ENCODE data around the gene GPC3.
"Not testable (repeated sequence)": the region's sequence is repeated elsewhere in the genome, so short reads cannot be mapped to it uniquely, and the experiment has no call there.

GPC3 gene

GRCh38 chrX:133534172-133534571 lies 451.2 kb downstream of the GPC3 start:
- no peak for TF ChIP-seq CTCF (IDR thresholded peaks at IDR 0.05; ENCODE audit: low read depth, low read length, missing control alignments)
- no peak for DNase-seq (ENCODE audit: extremely low read depth, low read depth)

GRCh38 chrX:133533249-133533648 lies 452.1 kb downstream of the GPC3 start:
- no peak overlapping the region for H3K4me3 ChIP-seq (replicated peaks; ENCODE audit: low read depth, low read length)
- no peak for TF ChIP-seq CTCF (IDR thresholded peaks at IDR 0.05; ENCODE audit: low read depth, low read length, missing control alignments)
- no peak for DNase-seq (ENCODE audit: extremely low read depth, low read depth)

More at GRCh38 chrX:133534172-133534571, 451.2 kb downstream of the GPC3 start:
- no peak overlapping the region for H3K4me3 ChIP-seq (replicated peaks; ENCODE audit: low read depth, low read length)

- no peak for DNase-seq (ENCODE audit: extremely low read depth, low read depth)
- no peak for TF ChIP-seq CTCF (IDR thresholded peaks at IDR 0.05; ENCODE audit: low read depth, low read length, missing control alignments)
- H3K4me3 ChIP-seq (replicated peaks; ENCODE audit: low read depth, low read length), result no peak overlapping the region
Measured at GRCh38 chrX:133530960-133531359, 454.4 kb downstream of the GPC3 start.

GRCh38 chrX:133529578-133529977 lies 455.8 kb downstream of the GPC3 start:
- no peak for TF ChIP-seq CTCF (IDR thresholded peaks at IDR 0.05; ENCODE audit: low read depth, low read length, missing control alignments)
- no peak for DNase-seq (ENCODE audit: extremely low read depth, low read depth)
- H3K4me3 ChIP-seq (replicated peaks; ENCODE audit: low read depth, low read length), result no peak overlapping the region

- DNase-seq (ENCODE audit: extremely low read depth, low read depth), result no peak
- TF ChIP-seq CTCF (IDR thresholded peaks at IDR 0.05; ENCODE audit: low read depth, low read length, missing control alignments), result no peak
- no peak overlapping the region for H3K4me3 ChIP-seq (replicated peaks; ENCODE audit: low read depth, low read length)
Measured at GRCh38 chrX:133527825-133528224, 457.6 kb downstream of the GPC3 start.

- H3K4me3 ChIP-seq (replicated peaks; ENCODE audit: low read depth, low read length), result no peak overlapping the region
- no peak for DNase-seq (ENCODE audit: extremely low read depth, low read depth)
- TF ChIP-seq CTCF (IDR thresholded peaks at IDR 0.05; ENCODE audit: low read depth, low read length, missing control alignments), result no peak
Measured at GRCh38 chrX:133527415-133527814, 458.0 kb downstream of the GPC3 start.

- not testable (repeated sequence) for DNase-seq (ENCODE audit: extremely low read depth, low read depth); H3K4me3 ChIP-seq (replicated peaks; ENCODE audit: low read depth, low read length)
Measured at GRCh38 chrX:133526773-133527172, 458.6 kb downstream of the GPC3 start.

Measured in HFF-Myc (cell line).